Mesenchymal stem cell (in vitro differentiated cells and primary cell): ENCODE data around the gene CROT. TPM values are rescaled to one million over a fixed set of nuclear protein-coding genes. Genes with fewer than 3 reads are reported as not detected.
A peak's percentile ranks its signal among the peaks of the same experiment; 100 is the strongest.

Experiments used
- DNase-seq: peaks from one replicate; pipeline ENCODE4 v3.0.0-alpha.2; 2013
- H2AFZ ChIP-seq: one replicate; pipeline ENCODE4 v1.6.1; 2013; ENCODE audit warnings: low read depth, mild to moderate bottlenecking, control low read depth, inconsistent platforms, low read length, moderate library complexity
- H2AK5ac ChIP-seq: 2 replicates; pipeline ENCODE4 v1.6.1; 2013; ENCODE audit warnings: low read length, moderate library complexity, mild to moderate bottlenecking, inconsistent platforms; ENCODE audit not compliant: severe bottlenecking
- H2BK120ac ChIP-seq: one replicate; pipeline ENCODE4 v1.6.1; 2013; ENCODE audit warnings: low read depth, mild to moderate bottlenecking, inconsistent platforms, low read length, moderate library complexity
- H2BK12ac ChIP-seq, 2 experiments: one replicate each; pipeline ENCODE4 v1.6.1; 2013; ENCODE audit warnings: inconsistent platforms in 2 of 2, low read length in 2 of 2, mild to moderate bottlenecking in 2 of 2, moderate library complexity in 2 of 2, control low read depth in 1 of 2
- H2BK15ac ChIP-seq: one replicate; pipeline ENCODE4 v1.6.1; 2013; ENCODE audit warnings: mild to moderate bottlenecking, low read depth, inconsistent platforms; ENCODE audit not compliant: poor library complexity, severe bottlenecking
- H2BK5ac ChIP-seq: 2 replicates; pipeline ENCODE4 v1.6.1; 2013; ENCODE audit warnings: low read depth, mild to moderate bottlenecking, low read length, control low read depth, inconsistent platforms; ENCODE audit not compliant: poor library complexity, severe bottlenecking
- H3K14ac ChIP-seq, 2 experiments: one replicate each; pipeline ENCODE4 v1.6.1; 2013; ENCODE audit warnings: inconsistent platforms in 2 of 2, low read length in 2 of 2, control low read depth in 1 of 2, mild to moderate bottlenecking in 1 of 2, moderate library complexity in 1 of 2
- H3K18ac ChIP-seq, 2 experiments: one replicate each; pipeline ENCODE4 v1.6.1; 2013; ENCODE audit warnings: inconsistent platforms in 2 of 2, low read length in 2 of 2, control low read depth in 1 of 2, low read depth in 1 of 2, mild to moderate bottlenecking in 1 of 2
- H3K23ac ChIP-seq, 2 experiments: one replicate each; pipeline ENCODE4 v1.6.1; 2013; ENCODE audit warnings: inconsistent platforms in 2 of 2, low read length in 2 of 2, mild to moderate bottlenecking in 2 of 2, moderate library complexity in 2 of 2, control low read depth in 1 of 2
- H3K27ac ChIP-seq: 2 replicates; pipeline ENCODE4 v1.5.1; 2013; ENCODE audit warnings: mild to moderate bottlenecking, moderate library complexity, low read length, control low read depth, inconsistent platforms; ENCODE audit not compliant: poor library complexity, severe bottlenecking
- H3K27me3 ChIP-seq, 2 experiments: 2 replicates each; pipeline versions ENCODE4 v1.6.1 to v1.7.0; 2013; ENCODE audit warnings: low read length in 2 of 2, mild to moderate bottlenecking in 2 of 2, moderate library complexity in 2 of 2, control low read depth in 1 of 2, inconsistent platforms in 1 of 2; ENCODE audit not compliant: control insufficient read depth in 1 of 2, insufficient read depth in 1 of 2
- H3K36me3 ChIP-seq, 2 experiments: 2 replicates each; pipeline versions ENCODE4 v1.6.1 to v1.7.0; 2013; ENCODE audit warnings: low read length in 2 of 2, control low read depth in 1 of 2, inconsistent platforms in 1 of 2, low read depth in 1 of 2, mild to moderate bottlenecking in 1 of 2; ENCODE audit not compliant: insufficient read depth in 2 of 2, control insufficient read depth in 1 of 2
- H3K4ac ChIP-seq, 2 experiments: one replicate each; pipeline ENCODE4 v1.6.1; 2013; ENCODE audit warnings: inconsistent platforms in 2 of 2, low read length in 2 of 2, mild to moderate bottlenecking in 2 of 2, moderate library complexity in 2 of 2, control low read depth in 1 of 2, low read depth in 1 of 2
- H3K4me1 ChIP-seq: 2 replicates; pipeline ENCODE4 v1.6.1; 2013; ENCODE audit warnings: low read depth, low read length, control low read depth; ENCODE audit not compliant: control insufficient read depth, insufficient read depth
- H3K4me2 ChIP-seq: 2 replicates; pipeline ENCODE4 v1.6.1; 2013; ENCODE audit warnings: low read length, mild to moderate bottlenecking, inconsistent platforms; ENCODE audit not compliant: poor library complexity, severe bottlenecking
- H3K4me3 ChIP-seq, 2 experiments: 2 replicates each; pipeline versions ENCODE4 v1.5.1 to v1.7.0; 2013; ENCODE audit warnings: low read length in 2 of 2, mild to moderate bottlenecking in 2 of 2, control low read depth in 1 of 2, low read depth in 1 of 2; ENCODE audit not compliant: insufficient read depth in 1 of 2
- H3K79me1 ChIP-seq: replicated peaks from 2 replicates; pipeline ENCODE4 v1.6.1; 2013; ENCODE audit warnings: mild to moderate bottlenecking, control low read depth, low read length, inconsistent platforms; ENCODE audit not compliant: poor library complexity, severe bottlenecking
- H3K9ac ChIP-seq: 2 replicates; pipeline ENCODE4 v1.7.0; 2013; ENCODE audit warnings: mild to moderate bottlenecking, low read length, moderate library complexity
- H3K9me3 ChIP-seq: 2 replicates; pipeline ENCODE4 v1.7.0; 2013; ENCODE audit warnings: mild to moderate bottlenecking, low read length; ENCODE audit not compliant: control insufficient read depth
- H4K8ac ChIP-seq: one replicate; pipeline ENCODE4 v1.6.1; 2013; ENCODE audit warnings: inconsistent platforms, mild to moderate bottlenecking, low read length, moderate library complexity
- H4K91ac ChIP-seq: one replicate; pipeline ENCODE4 v1.6.1; 2013; ENCODE audit warnings: mild to moderate bottlenecking, low read length, inconsistent platforms
- WGBS: methylation state at CpG from one replicate; pipeline ENCODE4 v1.1.7; 2013; ENCODE audit warnings: mixed read lengths; 5-methylcytosine and 5-hydroxymethylcytosine counted together
- polyA plus RNA-seq, 2 experiments: library from polyadenylated mRNA; stranded (reverse); fragments of 200-250 nt; gene quantifications; one replicate each; pipeline ENCODE4 v1.2.3, GENCODE V29; 2013

The CROT gene
- 7.3 TPM for polyA plus RNA-seq (2013, experiment 1 of 2)
- 7.8 TPM for polyA plus RNA-seq (2013, experiment 2 of 2)

- DNase-seq: peak; percentile 95
- H3K4me1 ChIP-seq: no peaks in the 10 kb centered on the region
- peak within 1 kb of the TSS; percentile 67 to 96 for H3K4me3 ChIP-seq
- H4K8ac ChIP-seq: peak within 1 kb of the TSS; percentile 94
- no peak within 1 kb of the TSS for H2BK120ac ChIP-seq
- peak within 1 kb of the TSS; percentile 87 for H3K9ac ChIP-seq
- peak within 1 kb of the TSS; percentile 6 for H2AK5ac ChIP-seq
- peak within 1 kb of the TSS; percentile 78 to 90 for H3K18ac ChIP-seq
- H2AFZ ChIP-seq: peak within 1 kb of the TSS; percentile 93
- peak within 1 kb of the TSS; percentile 70 for H2BK15ac ChIP-seq
- H3K27ac ChIP-seq: peak within 1 kb of the TSS; percentile 86
- H3K4me2 ChIP-seq: peak within 1 kb of the TSS; percentile 90
- no peak within 1 kb of the TSS for H2BK5ac ChIP-seq
- H3K79me1 ChIP-seq: peaks cover 17% of the 10 kb centered on the region
- H2BK12ac ChIP-seq: peak within 1 kb of the TSS in 1 of 2 experiments; percentile 10
- no peaks in the 10 kb centered on the region for H3K9me3 ChIP-seq
- H3K27me3 ChIP-seq: no peaks in the 10 kb centered on the region
- peak within 1 kb of the TSS in 1 of 2 experiments; percentile 83 for H3K23ac ChIP-seq
- peak within 1 kb of the TSS; percentile 78 for H4K91ac ChIP-seq
- peak within 1 kb of the TSS; percentile 81 to 83 for H3K4ac ChIP-seq
- WGBS: 1% methylated on average over 46 of the region's 53 CpGs
- peak within 1 kb of the TSS in 1 of 2 experiments; percentile 2 for H3K14ac ChIP-seq
- peaks cover 10 to 30% of the 10 kb centered on the region in 2 experiments for H3K36me3 ChIP-seq
Measured at GRCh38 chr7:87345166-87345927, at the start of gene CROT. Gene CROT (plus strand): TSS chr7:87345664. CDS start chr7:87349069, 3,405 bp downstream.

GRCh38 chr7:87300756-87301155 is 44.7 kb upstream of the CROT start:
- H3K36me3 ChIP-seq: no peaks in the 10 kb centered on the region

GRCh38 chr7:87310790-87311419 is 34.6 kb upstream of the CROT start:
- no peaks in the 10 kb centered on the region for H3K79me1 ChIP-seq
- no peak overlapping the region for H3K27ac ChIP-seq
- no peak overlapping the region for H2BK12ac ChIP-seq
- no peak overlapping the region for H3K18ac ChIP-seq
- H4K8ac ChIP-seq: no peak overlapping the region
- no peak overlapping the region for H3K14ac ChIP-seq
- H3K9ac ChIP-seq: no peak overlapping the region
- H3K27me3 ChIP-seq: no peaks in the 10 kb centered on the region
- no peak overlapping the region for H2AFZ ChIP-seq
- no peak overlapping the region for H3K4ac ChIP-seq
- H3K9me3 ChIP-seq: no peaks in the 10 kb centered on the region
- H3K36me3 ChIP-seq: no peaks in the 10 kb centered on the region
- no peak overlapping the region for H3K4me3 ChIP-seq
- no peak overlapping the region for H2BK120ac ChIP-seq
- no peak overlapping the region for H2BK15ac ChIP-seq
- no peak overlapping the region for H2AK5ac ChIP-seq
- no peaks in the 10 kb centered on the region for H3K4me1 ChIP-seq
- H3K4me2 ChIP-seq: no peak overlapping the region
- no peak overlapping the region for H2BK5ac ChIP-seq
- 79% methylated on average over 4 of the region's 4 CpGs for WGBS
- DNase-seq: no peak
- H4K91ac ChIP-seq: no peak overlapping the region
- H3K23ac ChIP-seq: no peak overlapping the region

More at GRCh38 chr7:87300756-87301155, 44.7 kb upstream of the CROT start:
- Histone ChIP-seq H2BK120ac (no peak overlapping the region), H4K8ac (no peak overlapping the region), H2BK12ac (no peak overlapping the region), H3K79me1 (no peaks in the 10 kb centered on the region), H3K27ac (no peak overlapping the region), H2AFZ (no peak overlapping the region), H3K9ac (no peak overlapping the region), H4K91ac (no peak overlapping the region), H3K4me1 (no peaks in the 10 kb centered on the region), H3K27me3 (no peaks in the 10 kb centered on the region), H3K14ac (no peak overlapping the region), H2BK15ac (no peak overlapping the region), H2BK5ac (no peak overlapping the region), H3K4me2 (no peak overlapping the region), H3K18ac (no peak overlapping the region), H3K9me3 (no peaks in the 10 kb centered on the region), H2AK5ac (no peak overlapping the region), H3K4ac (no peak overlapping the region), H3K23ac (no peak overlapping the region), H3K4me3 (no peak overlapping the region)
- no peak for DNase-seq

- no peak overlapping the region for H2BK120ac ChIP-seq
- H2AK5ac ChIP-seq: no peak overlapping the region
- H3K4me1 ChIP-seq: no peaks in the 10 kb centered on the region
- H3K79me1 ChIP-seq: no peaks in the 10 kb centered on the region
- no peak overlapping the region for H4K91ac ChIP-seq
- peak overlapping the region in 1 of 2 experiments; percentile 58 for H3K4ac ChIP-seq
- no peak overlapping the region for H2AFZ ChIP-seq
- H3K23ac ChIP-seq: no peak overlapping the region
- H3K4me2 ChIP-seq: no peak overlapping the region
- H3K27ac ChIP-seq: no peak overlapping the region
- no peak overlapping the region for H2BK15ac ChIP-seq
- H2BK5ac ChIP-seq: no peak overlapping the region
- no peak overlapping the region for H2BK12ac ChIP-seq
- no peak overlapping the region for H3K9ac ChIP-seq
- no peak overlapping the region for H3K4me3 ChIP-seq
- H3K36me3 ChIP-seq: no peaks in the 10 kb centered on the region
- H4K8ac ChIP-seq: no peak overlapping the region
- peak; percentile 66 for DNase-seq
- H3K14ac ChIP-seq: no peak overlapping the region
- H3K27me3 ChIP-seq: no peaks in the 10 kb centered on the region
- WGBS: 39% methylated on average over 2 of the region's 2 CpGs
- no peak overlapping the region for H3K18ac ChIP-seq
- H3K9me3 ChIP-seq: no peaks in the 10 kb centered on the region
Measured at GRCh38 chr7:87312215-87312865, 33.1 kb upstream of the CROT start.
